GM12878 (cell line): Measurements from ENCODE around the gene LRIT3. TPM values are rescaled to one million over a fixed set of nuclear protein-coding genes. Genes with fewer than 3 reads are reported as not detected.

ENCODE experiments used
- CHD2 ChIP-seq: IDR thresholded peaks from 2 replicates; pipeline ENCODE4 v1.6.1; 2011; ENCODE audit warnings: low read depth, low read length, improper control_type of control experiment, borderline replicate concordance
- DPF2 ChIP-seq: fragments of 450-650 bp; IDR thresholded peaks from 2 replicates; pipeline ENCODE4 v1.6.1; 2017; ENCODE audit warnings: mild to moderate bottlenecking
- E2F8 ChIP-seq: fragments of 450-650 bp; IDR thresholded peaks from 2 replicates; pipeline ENCODE4 v1.6.1; 2018; ENCODE audit warnings: mild to moderate bottlenecking, low read depth, moderate library complexity; ENCODE audit not compliant: partially characterized antibody
- EP300 ChIP-seq, 2 experiments: fragments of 150-350 bp in 1 of 2; IDR thresholded peaks; 2 replicates each; pipeline ENCODE4 v1.6.1; 2011 to 2012; ENCODE audit warnings: low read depth in 2 of 2, low read length in 2 of 2, borderline replicate concordance in 1 of 2, improper control_type of control experiment in 1 of 2, inconsistent platforms in 1 of 2; ENCODE audit not compliant: control insufficient read depth in 1 of 2
- EZH2 ChIP-seq: IDR thresholded peaks from 2 replicates; pipeline ENCODE4 v1.6.1; 2012; ENCODE audit warnings: low read depth, mild to moderate bottlenecking, control low read depth, inconsistent platforms, low read length, borderline replicate concordance; ENCODE audit not compliant: control insufficient read depth
- GABPA ChIP-seq: IDR thresholded peaks from 2 replicates; pipeline ENCODE4 v1.6.1; 2014; ENCODE audit warnings: antibody characterized with exemption, low read depth, mild to moderate bottlenecking, inconsistent platforms
- MEF2B ChIP-seq: fragments of 450-650 bp; IDR thresholded peaks from 2 replicates; pipeline ENCODE4 v1.6.1; 2018; ENCODE audit warnings: mild to moderate bottlenecking, moderate library complexity; ENCODE audit not compliant: partially characterized antibody, poor library complexity, severe bottlenecking
- NFYB ChIP-seq: IDR thresholded peaks from 2 replicates; pipeline ENCODE4 v1.6.1; 2011; ENCODE audit warnings: low read depth, mild to moderate bottlenecking, low read length, improper control_type of control experiment, moderate library complexity; ENCODE audit not compliant: insufficient read depth
- NR2C1 ChIP-seq: fragments of 450-650 bp; IDR thresholded peaks from 2 replicates; pipeline ENCODE4 v1.6.1; 2017; ENCODE audit warnings: antibody characterized with exemption, mild to moderate bottlenecking, moderate library complexity
- NR2C2 ChIP-seq: IDR thresholded peaks from 2 replicates; pipeline ENCODE4 v1.6.1; 2011; ENCODE audit warnings: borderline replicate concordance, low read depth; ENCODE audit not compliant: control insufficient read depth, insufficient read length
- RAD51 ChIP-seq: fragments of 450-650 bp; IDR thresholded peaks from 2 replicates; pipeline ENCODE4 v1.6.1; 2016; ENCODE audit warnings: moderate library complexity, mild to moderate bottlenecking, inconsistent platforms
- RBBP5 ChIP-seq: fragments of 200-600 bp; sonication (generic); conservative IDR thresholded peaks from 2 replicates; pipeline ENCODE4 v1.6.1; 2016
- RFX5 ChIP-seq: IDR thresholded peaks from 2 replicates; pipeline ENCODE4 v1.6.1; 2011; ENCODE audit warnings: low read depth, low read length, improper control_type of control experiment
- SMAD1 ChIP-seq: fragments of 450-650 bp; IDR thresholded peaks from 2 replicates; pipeline ENCODE4 v1.6.1; 2018; ENCODE audit warnings: mild to moderate bottlenecking, low read depth; ENCODE audit not compliant: partially characterized antibody
- SP1 ChIP-seq: IDR thresholded peaks from one replicate; pipeline ENCODE4 v1.6.1; 2011; ENCODE audit warnings: low read depth, low read length
- ZNF274 ChIP-seq: IDR thresholded peaks from one replicate; pipeline ENCODE4 v1.8.0; 2011; ENCODE audit not compliant: insufficient read length, insufficient read depth
- polyA plus RNA-seq, 11 experiments: library from polyadenylated mRNA; depleted of rRNA in 4 of 11; unstranded in 6 of 11; stranded (reverse) in 5 of 11; fragments of >200 nt; fragmentation: Nextera tagmentation in 4 of 11; fragmentation: Illumina TruSeq in 1 of 11; extraction: Ambion mirVana in 4 of 11; extraction: Trizol in 1 of 11; gene quantifications; 1 replicate in 1 of 11; 2 replicates in 10 of 11; pipeline versions ENCODE4 v1.2.1 to v1.2.3, GENCODE V29; 2011 to 2016; ENCODE audit warnings: inconsistent platforms in 2 of 11, missing spikeins in 2 of 11, low read depth in 1 of 11
- total RNA-seq, 4 experiments: library from RNA; depleted of rRNA in 3 of 4; stranded (reverse); fragments of >200 nt in 3 of 4; fragmentation: Illumina TruSeq in 1 of 4; extraction: Trizol in 1 of 4; gene quantifications; 2 replicates each; pipeline versions ENCODE4 v1.2.1 to v1.2.3, GENCODE V29; 2013 to 2021
- TF ChIP-seq, protein P1 (sequence below): IDR thresholded peaks from 2 replicates; pipeline ENCODE4 v1.6.1; 2011; ENCODE audit warnings: low read depth, mild to moderate bottlenecking, low read length, moderate library complexity, borderline replicate concordance; ENCODE audit errors: extremely low read depth
- TF ChIP-seq, protein P2 (sequence below): fragments of 450-650 bp; IDR thresholded peaks from 2 replicates; pipeline ENCODE4 v1.6.1; 2018; ENCODE audit warnings: borderline replicate concordance, mild to moderate bottlenecking; ENCODE audit not compliant: partially characterized antibody
- TF ChIP-seq, protein P3 (sequence below): fragments of 150-350 bp; IDR thresholded peaks from 2 replicates; pipeline ENCODE4 v1.6.1; 2016; ENCODE audit warnings: low read depth, low read length
- TF ChIP-seq, protein P4 (sequence below): IDR thresholded peaks from 2 replicates; pipeline ENCODE4 v1.6.1; 2011; ENCODE audit warnings: borderline replicate concordance, low read depth, mild to moderate bottlenecking, moderate library complexity, low read length; ENCODE audit not compliant: insufficient read depth, poor library complexity, severe bottlenecking

Gene LRIT3
- total and polyA plus RNA-seq, 10 of the 15 experiments (the other 5 are each of a cell fraction or from before 2014, with no cell fraction given) = 0.04 to 0.20 (median 0.10) TPM; not detected in 6

GRCh38 chr4:109877400-109877799, 29.5 kb downstream of the LRIT3 start (continued):
- TF ChIP-seq ZNF274 = no peak
- TF ChIP-seq GABPA = no peak
- TF ChIP-seq CHD2 = no peak
- no peak for TF ChIP-seq SMAD1
- peak; percentile 76 for TF ChIP-seq MEF2B
- no peak for TF ChIP-seq SP1
- TF ChIP-seq, protein P1, sequence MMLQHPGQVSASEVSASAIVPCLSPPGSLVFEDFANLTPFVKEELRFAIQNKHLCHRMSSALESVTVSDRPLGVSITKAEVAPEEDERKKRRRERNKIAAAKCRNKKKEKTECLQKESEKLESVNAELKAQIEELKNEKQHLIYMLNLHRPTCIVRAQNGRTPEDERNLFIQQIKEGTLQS = no peak
- no peak for TF ChIP-seq NR2C1
- TF ChIP-seq DPF2 = 0 out of 2 replicates have a peak, but pooled peaks have one; percentile 27
- TF ChIP-seq NR2C2 = no peak
- no peak for TF ChIP-seq RBBP5
- no peak for TF ChIP-seq E2F8
- no peak for TF ChIP-seq NFYB
- TF ChIP-seq, protein P2, sequence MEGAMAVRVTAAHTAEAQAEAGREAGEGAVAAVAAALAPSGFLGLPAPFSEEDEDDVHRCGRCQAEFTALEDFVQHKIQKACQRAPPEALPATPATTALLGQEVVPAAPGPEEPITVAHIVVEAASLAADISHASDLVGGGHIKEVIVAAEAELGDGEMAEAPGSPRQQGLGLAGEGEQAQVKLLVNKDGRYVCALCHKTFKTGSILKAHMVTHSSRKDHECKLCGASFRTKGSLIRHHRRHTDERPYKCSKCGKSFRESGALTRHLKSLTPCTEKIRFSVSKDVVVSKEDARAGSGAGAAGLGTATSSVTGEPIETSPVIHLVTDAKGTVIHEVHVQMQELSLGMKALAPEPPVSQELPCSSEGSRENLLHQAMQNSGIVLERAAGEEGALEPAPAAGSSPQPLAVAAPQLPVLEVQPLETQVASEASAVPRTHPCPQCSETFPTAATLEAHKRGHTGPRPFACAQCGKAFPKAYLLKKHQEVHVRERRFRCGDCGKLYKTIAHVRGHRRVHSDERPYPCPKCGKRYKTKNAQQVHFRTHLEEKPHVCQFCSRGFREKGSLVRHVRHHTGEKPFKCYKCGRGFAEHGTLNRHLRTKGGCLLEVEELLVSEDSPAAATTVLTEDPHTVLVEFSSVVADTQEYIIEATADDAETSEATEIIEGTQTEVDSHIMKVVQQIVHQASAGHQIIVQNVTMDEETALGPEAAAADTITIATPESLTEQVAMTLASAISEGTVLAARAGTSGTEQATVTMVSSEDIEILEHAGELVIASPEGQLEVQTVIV = no peak
- no peak for TF ChIP-seq RAD51
- TF ChIP-seq RFX5 = no peak
- peak; percentile 30 to 67; a peak in 1 of 4 replicates for TF ChIP-seq EP300 (IDR thresholded peaks at IDR 0.05; ENCODE audit: borderline replicate concordance in 1 of 2, control insufficient read depth in 1 of 2, low read depth in 2 of 2, low read length in 2 of 2)
- TF ChIP-seq, protein P3, sequence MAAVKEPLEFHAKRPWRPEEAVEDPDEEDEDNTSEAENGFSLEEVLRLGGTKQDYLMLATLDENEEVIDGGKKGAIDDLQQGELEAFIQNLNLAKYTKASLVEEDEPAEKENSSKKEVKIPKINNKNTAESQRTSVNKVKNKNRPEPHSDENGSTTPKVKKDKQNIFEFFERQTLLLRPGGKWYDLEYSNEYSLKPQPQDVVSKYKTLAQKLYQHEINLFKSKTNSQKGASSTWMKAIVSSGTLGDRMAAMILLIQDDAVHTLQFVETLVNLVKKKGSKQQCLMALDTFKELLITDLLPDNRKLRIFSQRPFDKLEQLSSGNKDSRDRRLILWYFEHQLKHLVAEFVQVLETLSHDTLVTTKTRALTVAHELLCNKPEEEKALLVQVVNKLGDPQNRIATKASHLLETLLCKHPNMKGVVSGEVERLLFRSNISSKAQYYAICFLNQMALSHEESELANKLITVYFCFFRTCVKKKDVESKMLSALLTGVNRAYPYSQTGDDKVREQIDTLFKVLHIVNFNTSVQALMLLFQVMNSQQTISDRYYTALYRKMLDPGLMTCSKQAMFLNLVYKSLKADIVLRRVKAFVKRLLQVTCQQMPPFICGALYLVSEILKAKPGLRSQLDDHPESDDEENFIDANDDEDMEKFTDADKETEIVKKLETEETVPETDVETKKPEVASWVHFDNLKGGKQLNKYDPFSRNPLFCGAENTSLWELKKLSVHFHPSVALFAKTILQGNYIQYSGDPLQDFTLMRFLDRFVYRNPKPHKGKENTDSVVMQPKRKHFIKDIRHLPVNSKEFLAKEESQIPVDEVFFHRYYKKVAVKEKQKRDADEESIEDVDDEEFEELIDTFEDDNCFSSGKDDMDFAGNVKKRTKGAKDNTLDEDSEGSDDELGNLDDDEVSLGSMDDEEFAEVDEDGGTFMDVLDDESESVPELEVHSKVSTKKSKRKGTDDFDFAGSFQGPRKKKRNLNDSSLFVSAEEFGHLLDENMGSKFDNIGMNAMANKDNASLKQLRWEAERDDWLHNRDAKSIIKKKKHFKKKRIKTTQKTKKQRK = no peak
- TF ChIP-seq, protein P4, sequence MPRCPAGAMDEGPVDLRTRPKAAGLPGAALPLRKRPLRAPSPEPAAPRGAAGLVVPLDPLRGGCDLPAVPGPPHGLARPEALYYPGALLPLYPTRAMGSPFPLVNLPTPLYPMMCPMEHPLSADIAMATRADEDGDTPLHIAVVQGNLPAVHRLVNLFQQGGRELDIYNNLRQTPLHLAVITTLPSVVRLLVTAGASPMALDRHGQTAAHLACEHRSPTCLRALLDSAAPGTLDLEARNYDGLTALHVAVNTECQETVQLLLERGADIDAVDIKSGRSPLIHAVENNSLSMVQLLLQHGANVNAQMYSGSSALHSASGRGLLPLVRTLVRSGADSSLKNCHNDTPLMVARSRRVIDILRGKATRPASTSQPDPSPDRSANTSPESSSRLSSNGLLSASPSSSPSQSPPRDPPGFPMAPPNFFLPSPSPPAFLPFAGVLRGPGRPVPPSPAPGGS = peak; percentile 36
- no peak for TF ChIP-seq EZH2
